Keratinocyte (primary cell): Measurements from ENCODE around the gene SINHCAF. TPM values are rescaled to one million over a fixed set of nuclear protein-coding genes. Genes with fewer than 3 reads are reported as not detected.

Experiments used
- DNase-seq: peaks from one replicate; pipeline ENCODE4 v3.0.0-alpha.2; 2011; ENCODE audit warnings: low read depth, missing footprints, low spot score
- FAIRE-seq: peaks from 2 replicates; lab custom pipeline; 2011; peaks lifted over from hg19 to GRCh38; lab: Jason Lieb, UNC
- H2AFZ ChIP-seq: 2 replicates; pipeline ENCODE4 v1.6.0; 2012; ENCODE audit warnings: low read length, control low read depth, inconsistent platforms; ENCODE audit not compliant: control insufficient read depth
- H3K27ac ChIP-seq: 2 replicates; pipeline ENCODE4 v1.5.1; 2011; ENCODE audit warnings: low read length; ENCODE audit not compliant: control insufficient read depth, insufficient read depth
- H3K27me3 ChIP-seq: 3 replicates; pipeline ENCODE4 v1.6.0; 2011; ENCODE audit warnings: low read length; ENCODE audit not compliant: control insufficient read depth, insufficient read depth; ENCODE audit errors: extremely low read depth
- H3K36me3 ChIP-seq, 2 experiments: 2 replicates in 1 of 2; 3 replicates in 1 of 2; pipeline ENCODE4 v1.5.1; 2011; ENCODE audit warnings: low read length in 2 of 2, mild to moderate bottlenecking in 1 of 2; ENCODE audit not compliant: control insufficient read depth in 2 of 2, insufficient read depth in 2 of 2; ENCODE audit errors: extremely low read depth in 1 of 2
- H3K4me1 ChIP-seq: 3 replicates; pipeline ENCODE4 v1.5.1; 2011; ENCODE audit warnings: low read length; ENCODE audit not compliant: control insufficient read depth, insufficient read depth; ENCODE audit errors: extremely low read depth
- H3K4me2 ChIP-seq: 3 replicates; pipeline ENCODE4 v1.6.0; 2011; ENCODE audit warnings: low read depth, low read length; ENCODE audit not compliant: control insufficient read depth, insufficient read depth; ENCODE audit errors: extremely low read depth
- H3K4me3 ChIP-seq, 3 experiments: fragments of 200-600 bp in 1 of 3; sonication (generic) in 1 of 3; 2 replicates in 2 of 3; 3 replicates in 1 of 3; pipeline ENCODE4 v1.5.1; 2011 to 2016; ENCODE audit warnings: low read length in 3 of 3, mild to moderate bottlenecking in 3 of 3, control low read depth in 2 of 3, inconsistent platforms in 1 of 3, low read depth in 1 of 3, mixed read lengths in 1 of 3, mixed run types in 1 of 3, moderate library complexity in 1 of 3; ENCODE audit not compliant: control insufficient read depth in 2 of 3, insufficient read depth in 2 of 3; ENCODE audit errors: extremely low read depth in 1 of 3
- H3K79me2 ChIP-seq: 2 replicates; pipeline ENCODE4 v1.6.0; 2012; ENCODE audit warnings: low read length; ENCODE audit not compliant: control insufficient read depth, insufficient read depth
- H3K9ac ChIP-seq: 3 replicates; pipeline ENCODE4 v1.6.0; 2011; ENCODE audit warnings: low read length; ENCODE audit not compliant: control insufficient read depth, insufficient read depth; ENCODE audit errors: extremely low read depth
- H3K9me1 ChIP-seq: 3 replicates; pipeline ENCODE4 v1.6.0; 2011; ENCODE audit warnings: low read length; ENCODE audit not compliant: control insufficient read depth, insufficient read depth; ENCODE audit errors: extremely low read depth
- H3K9me3 ChIP-seq: 2 replicates; pipeline ENCODE4 v1.5.1; 2012; ENCODE audit warnings: low read depth, low read length; ENCODE audit not compliant: control insufficient read depth
- H4K20me1 ChIP-seq: 3 replicates; pipeline ENCODE4 v1.6.0; 2011; ENCODE audit warnings: low read length; ENCODE audit not compliant: control insufficient read depth, insufficient read depth; ENCODE audit errors: extremely low read depth
- EZH2 ChIP-seq: IDR thresholded peaks from one replicate; pipeline ENCODE4 v1.6.1; 2012; ENCODE audit warnings: inconsistent platforms, mild to moderate bottlenecking, low read length, moderate library complexity
- dilution Hi-C: fragments of 300-500 bp; cut with MboI; formaldehyde crosslinking; loops from one replicate; pipeline ENCODE4 v1.7.0; 2020; ENCODE audit warnings: low sequenced_read_pairs; ENCODE audit not compliant: extremely low pct_ligation_motif_present
- polyA plus RNA-seq, 5 experiments: library from polyadenylated mRNA; depleted of rRNA in 3 of 5; stranded (reverse) in 3 of 5; stranded (forward) in 1 of 5; unstranded in 1 of 5; fragments of >200 nt; gene quantifications; 1 replicate in 1 of 5; 2 replicates in 3 of 5; 3 replicates in 1 of 5; pipeline versions ENCODE4 v1.2.1 to v1.2.3, GENCODE V29; 2011 to 2012; ENCODE audit warnings: missing spikeins in 2 of 5, low read depth in 1 of 5, low replicate concordance in 1 of 5
- TF ChIP-seq, protein P1 (sequence below), 3 experiments: IDR thresholded peaks in 1 of 3; conservative IDR thresholded peaks in 1 of 3; optimal IDR thresholded peaks in 1 of 3; 2 replicates in 2 of 3; 3 replicates in 1 of 3; pipeline versions ENCODE3 to v1.5.1; 2011; ENCODE audit warnings: low read length in 3 of 3, mild to moderate bottlenecking in 3 of 3, moderate library complexity in 2 of 3, control low read depth in 1 of 3, inconsistent platforms in 1 of 3; ENCODE audit not compliant: insufficient read depth in 2 of 3; ENCODE audit errors: extremely low read depth in 1 of 3

Gene SINHCAF
- polyA plus RNA-seq, 1 donor (not counting 4 experiments of a cell fraction or from before 2014, with no cell fraction given) = 57.4 TPM

DNA sequence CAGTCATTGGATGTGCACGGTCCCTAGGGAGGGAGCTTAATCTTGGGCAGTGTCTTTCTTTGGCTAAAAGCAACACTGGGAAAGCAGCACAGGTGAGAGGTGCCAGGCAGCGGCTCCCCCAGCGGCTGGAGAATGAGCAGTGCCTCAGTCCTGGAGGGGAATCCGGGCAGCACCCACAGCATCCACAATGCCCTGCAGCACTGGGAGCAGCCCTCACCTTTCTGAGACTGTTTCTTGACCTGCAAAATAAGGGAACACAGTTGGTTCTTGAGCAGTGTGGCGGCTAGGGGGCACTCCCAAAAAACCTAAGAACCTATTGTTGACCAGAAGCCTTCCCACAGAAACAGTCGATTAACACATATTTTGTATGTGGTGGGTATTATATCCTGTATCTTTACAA is 75.8 kb downstream of the SINHCAF start:
- Histone ChIP-seq H3K9me3 (no peaks in the 10 kb centered on the region), H3K4me2 (no peak overlapping the region), H3K4me1 (peaks cover 15% of the 10 kb centered on the region), H3K9me1 (no peaks in the 10 kb centered on the region), H3K36me3 (no peaks in the 10 kb centered on the region), H3K27ac (no peak overlapping the region), H4K20me1 (no peaks in the 10 kb centered on the region), H3K9ac (no peak overlapping the region), H3K27me3 (no peaks in the 10 kb centered on the region), H2AFZ (no peak overlapping the region), H3K79me2 (no peaks in the 10 kb centered on the region), H3K4me3 (no peak overlapping the region)
- no peak for DNase-seq
- dilution Hi-C loops = no loop called here
- no peak for TF ChIP-seq EZH2
- TF ChIP-seq, protein P1, sequence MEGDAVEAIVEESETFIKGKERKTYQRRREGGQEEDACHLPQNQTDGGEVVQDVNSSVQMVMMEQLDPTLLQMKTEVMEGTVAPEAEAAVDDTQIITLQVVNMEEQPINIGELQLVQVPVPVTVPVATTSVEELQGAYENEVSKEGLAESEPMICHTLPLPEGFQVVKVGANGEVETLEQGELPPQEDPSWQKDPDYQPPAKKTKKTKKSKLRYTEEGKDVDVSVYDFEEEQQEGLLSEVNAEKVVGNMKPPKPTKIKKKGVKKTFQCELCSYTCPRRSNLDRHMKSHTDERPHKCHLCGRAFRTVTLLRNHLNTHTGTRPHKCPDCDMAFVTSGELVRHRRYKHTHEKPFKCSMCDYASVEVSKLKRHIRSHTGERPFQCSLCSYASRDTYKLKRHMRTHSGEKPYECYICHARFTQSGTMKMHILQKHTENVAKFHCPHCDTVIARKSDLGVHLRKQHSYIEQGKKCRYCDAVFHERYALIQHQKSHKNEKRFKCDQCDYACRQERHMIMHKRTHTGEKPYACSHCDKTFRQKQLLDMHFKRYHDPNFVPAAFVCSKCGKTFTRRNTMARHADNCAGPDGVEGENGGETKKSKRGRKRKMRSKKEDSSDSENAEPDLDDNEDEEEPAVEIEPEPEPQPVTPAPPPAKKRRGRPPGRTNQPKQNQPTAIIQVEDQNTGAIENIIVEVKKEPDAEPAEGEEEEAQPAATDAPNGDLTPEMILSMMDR (optimal IDR thresholded peaks at IDR 0.05 in 1 of 3, IDR thresholded peaks at IDR 0.05 in 1 of 3, conservative IDR thresholded peaks at IDR 0.05 in 1 of 3; ENCODE audit: extremely low read depth in 1 of 3, insufficient read depth in 2 of 3, low read length in 3 of 3) = no peak
- FAIRE-seq = no peak

DNA sequence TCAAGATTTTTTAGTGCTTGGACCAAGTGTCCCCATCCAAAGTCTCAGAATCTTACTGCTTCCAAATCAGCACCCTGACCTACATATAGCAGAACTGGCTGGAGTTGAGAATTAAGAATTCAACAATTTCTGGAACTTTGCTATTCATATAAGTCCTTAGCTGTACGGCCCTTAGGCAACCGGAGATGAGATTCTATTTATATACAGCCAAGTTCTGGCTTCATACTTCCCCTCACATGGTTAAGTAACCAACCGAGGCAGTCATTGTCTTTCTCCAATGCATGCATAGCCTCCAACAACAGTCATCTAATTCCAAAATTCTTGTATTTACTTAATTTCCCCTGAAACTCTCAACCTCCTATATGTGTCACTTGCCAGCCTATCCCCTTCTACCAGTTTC is 76.6 kb downstream of the SINHCAF start:
- Histone ChIP-seq H3K4me2 (no peak overlapping the region), H3K9ac (no peak overlapping the region)

More for the DNA sequence above, 76.6 kb downstream of the SINHCAF start:
- Histone ChIP-seq H3K4me1 (peaks cover 15% of the 10 kb centered on the region), H2AFZ (no peak overlapping the region), H3K79me2 (no peaks in the 10 kb centered on the region), H3K36me3 (no peaks in the 10 kb centered on the region), H4K20me1 (no peaks in the 10 kb centered on the region), H3K9me1 (no peaks in the 10 kb centered on the region), H3K27me3 (no peaks in the 10 kb centered on the region), H3K4me3 (no peak overlapping the region), H3K9me3 (no peaks in the 10 kb centered on the region), H3K27ac (no peak overlapping the region)
- no peak for FAIRE-seq
- dilution Hi-C loops = no loop called here
- TF ChIP-seq, protein P1 (optimal IDR thresholded peaks at IDR 0.05 in 1 of 3, IDR thresholded peaks at IDR 0.05 in 1 of 3, conservative IDR thresholded peaks at IDR 0.05 in 1 of 3; ENCODE audit: extremely low read depth in 1 of 3, insufficient read depth in 2 of 3, low read length in 3 of 3) = no peak
- TF ChIP-seq EZH2 = no peak
- no peak for DNase-seq
